Neural cell (in vitro differentiated cells): ENCODE data around the gene ETFA.

Experiments used
- CTCF ChIP-seq: fragments of 450-650 bp; IDR thresholded peaks from 2 replicates; pipeline ENCODE4 v1.5.1; 2014; ENCODE audit warnings: antibody characterized with exemption, mild to moderate bottlenecking, moderate library complexity; ENCODE audit not compliant: poor library complexity, severe bottlenecking
- EP300 ChIP-seq: fragments of 450-650 bp; conservative IDR thresholded peaks from 2 replicates; pipeline ENCODE4 v1.6.1; 2014; ENCODE audit warnings: antibody characterized with exemption, mild to moderate bottlenecking, moderate library complexity; ENCODE audit not compliant: poor library complexity, severe bottlenecking
- EZH2 ChIP-seq: fragments of 200-600, 300-800 bp; shearing (Covaris generic), sonication (generic); IDR thresholded peaks from 2 replicates; pipeline ENCODE4 v1.6.1; 2014; ENCODE audit warnings: antibody characterized with exemption, low read length, borderline replicate concordance, mild to moderate bottlenecking; ENCODE audit not compliant: insufficient read depth, poor library complexity, severe bottlenecking
- RAD21 ChIP-seq: fragments of 450-650 bp; conservative IDR thresholded peaks from 2 replicates; pipeline ENCODE4 v1.6.1; 2014; ENCODE audit warnings: antibody characterized with exemption, mild to moderate bottlenecking, moderate library complexity
- TAF1 ChIP-seq: IDR thresholded peaks from 2 replicates; pipeline ENCODE4 v1.6.1; 2012; ENCODE audit warnings: low read depth

DNA sequence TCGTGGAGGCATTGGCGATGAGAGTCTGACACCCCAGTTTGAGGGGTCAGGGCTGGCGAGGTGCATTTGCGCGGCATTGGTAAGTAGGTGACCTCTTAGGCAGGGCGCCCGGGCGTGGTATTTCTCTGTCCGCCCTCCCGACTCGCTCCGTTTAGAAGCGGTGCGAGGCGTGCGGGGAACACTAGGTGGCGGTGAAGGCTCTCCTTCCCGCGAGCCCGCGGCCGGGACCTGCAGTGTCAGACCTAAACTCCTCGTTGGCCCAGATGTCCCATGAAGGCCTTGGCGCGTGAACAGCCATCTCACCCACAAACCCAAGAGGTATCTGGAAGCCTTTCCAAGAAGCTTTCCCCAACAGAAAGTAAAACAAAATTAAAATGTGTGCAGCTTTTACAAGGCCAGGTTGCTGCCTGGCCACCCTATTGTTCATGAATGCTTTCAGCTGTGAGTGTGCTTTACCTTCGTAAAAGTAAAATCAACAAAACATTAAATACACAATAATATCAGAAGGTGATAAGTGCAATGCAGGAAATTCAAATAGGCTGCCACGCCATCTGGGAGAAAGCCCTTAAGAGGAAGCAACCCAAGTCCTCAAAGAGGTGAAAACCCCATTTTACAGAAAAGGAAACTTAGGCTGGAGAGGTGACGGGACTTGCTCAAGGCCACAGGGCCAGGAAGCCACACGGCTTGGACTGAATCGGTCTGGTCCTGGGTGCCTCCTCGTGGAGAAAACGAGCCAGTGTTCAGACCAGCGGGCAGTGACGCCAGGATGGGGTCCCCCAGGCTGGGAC, 120.3 kb downstream of the ETFA start:
- TF ChIP-seq CTCF (peak; percentile 92), EZH2 (no peak), TAF1 (no peak), RAD21 (peak; percentile 88), EP300 (no peak)
